ENCODE measurements around the gene STRN.

- TF ChIP-seq POLR2A (IDR thresholded peaks at IDR 0.05) (no peak), CTCF (IDR thresholded peaks at IDR 0.05) (no peak)
Measured at GRCh38 chr2:36951574-36951973, 14.8 kb downstream of the STRN start.
